Adipocyte (in vitro differentiated cells): ENCODE measurements around the gene STX5.
A peak's percentile ranks its signal among the peaks of the same experiment; 100 is the strongest.
"Not testable (repeated sequence)": the region's sequence is repeated elsewhere in the genome, so short reads cannot be mapped to it uniquely, and the experiment has no call there.

ENCODE experiments used
- DNase-seq: peaks from one replicate; pipeline ENCODE4 v3.0.0-alpha.2; 2015; ENCODE audit warnings: low read depth
- H3K27me3 ChIP-seq: replicated peaks from 2 replicates; pipeline ENCODE4 v1.7.0; 2013; ENCODE audit warnings: mild to moderate bottlenecking, low read length, moderate library complexity; ENCODE audit not compliant: control insufficient read depth, insufficient read depth
- H3K36me3 ChIP-seq: 2 replicates; pipeline ENCODE4 v1.7.0; 2013; ENCODE audit warnings: low read length, mild to moderate bottlenecking, moderate library complexity; ENCODE audit not compliant: control insufficient read depth, insufficient read depth, severe bottlenecking
- H3K4me1 ChIP-seq: 2 replicates; pipeline ENCODE4 v1.7.0; 2013; ENCODE audit warnings: mild to moderate bottlenecking, low read length, moderate library complexity; ENCODE audit not compliant: control insufficient read depth, insufficient read depth
- H3K4me3 ChIP-seq: 2 replicates; pipeline ENCODE4 v1.7.0; 2013; ENCODE audit warnings: mild to moderate bottlenecking, low read length, moderate library complexity
- H3K9ac ChIP-seq: 2 replicates; pipeline ENCODE4 v1.7.0; 2013; ENCODE audit warnings: mild to moderate bottlenecking, low read length, moderate library complexity
- H3K9me3 ChIP-seq: 2 replicates; pipeline ENCODE4 v1.7.0; 2013; ENCODE audit warnings: mild to moderate bottlenecking, low read length, moderate library complexity; ENCODE audit not compliant: control insufficient read depth

Gene STX5

DNA sequence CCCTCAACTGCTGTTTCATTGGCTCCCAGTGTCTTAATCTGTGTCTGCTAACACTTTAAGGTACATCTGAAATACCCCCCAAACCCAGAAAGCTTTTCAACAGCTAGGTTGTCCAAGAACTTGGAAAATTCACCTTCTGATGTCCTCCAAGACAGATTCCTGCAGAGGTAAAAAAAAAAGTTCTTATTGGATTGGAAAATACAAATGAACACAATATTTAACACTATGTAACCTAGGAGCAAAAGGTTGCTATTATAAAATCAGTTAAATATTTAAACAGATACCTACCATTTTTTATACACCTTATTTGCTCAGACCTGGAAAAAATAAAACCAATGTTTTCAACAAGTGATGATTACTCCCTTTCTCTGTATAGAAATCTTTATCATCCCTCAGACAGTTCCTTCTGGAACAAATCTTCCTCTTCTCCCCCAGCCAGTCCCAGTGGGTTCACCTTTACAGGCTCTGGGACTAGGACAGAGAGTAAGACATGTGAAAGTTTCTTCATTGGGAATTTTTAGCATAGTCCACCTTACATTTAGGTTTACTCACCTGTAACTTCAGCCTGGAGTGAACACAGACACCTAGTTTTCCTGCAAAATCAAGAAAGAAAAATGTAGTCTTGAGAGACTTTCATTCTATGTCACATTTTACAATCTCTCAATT, 20.8 kb upstream of the STX5 start:
- DNase-seq = no peak
- H3K4me1 ChIP-seq = peaks cover 27% of the 10 kb centered on the region
- peak overlapping the region; percentile 95 for H3K4me3 ChIP-seq
- H3K36me3 ChIP-seq = peaks cover 37% of the 10 kb centered on the region
- peak overlapping the region; percentile 90 for H3K9ac ChIP-seq
- H3K27me3 ChIP-seq = no peaks in the 10 kb centered on the region
- no peaks in the 10 kb centered on the region for H3K9me3 ChIP-seq

DNA sequence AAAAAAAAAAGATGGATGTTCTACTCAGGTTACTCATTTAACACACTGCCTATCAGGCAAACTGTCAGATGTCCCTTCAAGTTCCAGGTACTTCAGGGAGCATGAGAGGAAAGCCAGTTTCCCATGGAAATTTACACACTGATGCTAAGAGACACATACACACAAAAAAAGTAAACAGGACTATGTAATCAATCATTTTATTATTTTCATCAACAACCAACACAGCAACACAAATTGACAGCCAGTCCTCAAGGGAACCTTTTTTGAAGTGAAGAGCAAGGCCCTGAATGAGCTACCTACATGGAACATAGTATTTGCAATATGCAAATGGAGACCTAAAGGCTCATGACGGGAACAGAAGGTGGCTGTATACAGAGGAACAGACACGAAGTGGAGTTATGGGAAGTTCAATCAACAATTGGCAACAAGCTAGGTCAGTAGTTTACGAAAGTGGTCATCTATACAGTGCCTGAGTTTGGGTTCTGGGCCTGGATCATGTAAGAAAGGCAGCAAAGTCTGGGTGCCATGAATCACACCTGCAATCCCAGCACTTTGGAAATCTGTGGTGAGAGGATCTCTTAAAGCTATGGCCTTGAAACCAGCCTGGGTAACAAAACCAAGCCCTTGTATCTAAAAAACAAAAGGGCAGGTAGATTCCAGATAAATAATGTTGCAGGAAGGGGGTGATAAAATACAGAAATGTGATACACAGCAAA, 20.1 kb upstream of the STX5 start:
- Histone ChIP-seq H3K36me3 (peaks cover 37% of the 10 kb centered on the region), H3K9ac (no peak overlapping the region), H3K9me3 (no peaks in the 10 kb centered on the region), H3K4me3 (no peak overlapping the region), H3K27me3 (no peaks in the 10 kb centered on the region), H3K4me1 (peaks cover 27% of the 10 kb centered on the region)
- no peak for DNase-seq

DNA sequence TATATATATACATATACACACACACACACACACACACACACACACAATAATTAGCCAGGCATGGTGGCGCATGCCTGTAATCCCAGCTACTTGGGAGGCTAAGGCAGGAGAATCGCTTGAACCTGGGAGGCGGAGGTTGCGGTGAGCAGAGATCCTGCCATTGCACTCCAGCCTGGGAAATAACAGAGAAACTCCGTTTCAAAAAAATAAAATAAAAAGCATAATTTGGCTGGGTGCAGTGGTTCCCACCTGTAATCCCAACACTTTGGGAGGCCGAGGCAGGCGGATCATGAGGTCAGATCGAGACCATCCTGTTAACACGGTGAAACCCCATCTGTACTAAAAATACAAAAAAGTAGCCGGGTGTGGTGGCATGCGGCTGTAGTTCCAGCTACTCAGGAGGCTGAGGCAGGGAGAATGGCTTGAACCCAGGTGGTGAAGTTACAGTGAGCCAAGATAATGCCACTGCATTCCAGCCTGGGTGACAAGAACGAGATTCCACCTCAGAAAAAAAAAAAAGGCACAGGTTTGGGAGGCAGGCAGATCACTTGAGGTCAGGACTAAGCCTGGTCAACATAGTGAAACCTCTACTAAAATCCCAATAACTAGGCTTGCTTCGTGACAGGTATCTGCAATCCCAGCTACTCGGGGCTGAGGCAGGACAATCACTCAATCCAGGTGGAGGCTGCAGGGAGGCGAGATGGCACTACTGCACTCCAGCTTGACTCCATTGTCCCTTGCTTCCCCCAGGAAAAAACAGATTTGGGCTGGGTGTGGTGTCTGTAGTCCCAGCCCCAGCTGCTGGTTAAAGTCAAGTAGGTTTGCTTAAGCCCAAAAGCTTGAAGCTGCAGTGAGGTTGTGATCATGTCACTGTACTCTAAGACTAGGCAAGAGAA, 19.3 kb upstream of the STX5 start:
- H3K9ac ChIP-seq = no peak overlapping the region
- H3K9me3 ChIP-seq = no peaks in the 10 kb centered on the region
- peaks cover 22% of the 10 kb centered on the region for H3K4me1 ChIP-seq
- peaks cover 37% of the 10 kb centered on the region for H3K36me3 ChIP-seq
- no peaks in the 10 kb centered on the region for H3K27me3 ChIP-seq
- H3K4me3 ChIP-seq = no peak overlapping the region
- no peak for DNase-seq

DNA sequence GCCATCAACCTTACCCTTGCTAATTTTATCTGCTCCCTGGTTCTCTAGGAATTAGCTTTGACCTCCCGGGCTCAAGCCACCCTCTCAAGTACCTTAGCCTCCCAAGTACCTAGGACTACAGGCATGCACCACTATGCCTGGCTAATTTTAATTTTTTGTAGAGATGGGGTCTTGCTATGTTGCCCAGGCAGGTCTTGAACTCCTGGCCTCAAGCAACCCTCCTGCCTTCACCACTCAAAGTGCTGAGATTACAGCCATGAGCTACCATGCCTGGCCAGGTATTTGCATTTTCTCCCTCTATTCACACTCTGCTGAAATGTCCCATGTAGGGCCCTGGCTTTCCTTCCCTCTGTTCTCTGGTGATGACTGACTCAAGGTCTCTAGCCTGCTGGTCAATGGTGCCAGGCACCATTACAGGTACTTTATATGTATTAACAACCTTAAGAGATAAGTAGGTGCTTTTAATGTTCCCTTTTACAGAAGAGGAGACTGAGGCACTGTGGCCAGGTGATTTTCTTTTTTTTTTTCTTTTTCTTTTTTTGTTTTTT, 16.0 kb upstream of the STX5 start:
- H3K27me3 ChIP-seq = no peaks in the 10 kb centered on the region
- no peak overlapping the region for H3K4me3 ChIP-seq
- H3K4me1 ChIP-seq = peaks cover 2% of the 10 kb centered on the region
- peaks cover 15% of the 10 kb centered on the region for H3K36me3 ChIP-seq
- DNase-seq = no peak
- H3K9ac ChIP-seq = no peak overlapping the region
- no peaks in the 10 kb centered on the region for H3K9me3 ChIP-seq

DNA sequence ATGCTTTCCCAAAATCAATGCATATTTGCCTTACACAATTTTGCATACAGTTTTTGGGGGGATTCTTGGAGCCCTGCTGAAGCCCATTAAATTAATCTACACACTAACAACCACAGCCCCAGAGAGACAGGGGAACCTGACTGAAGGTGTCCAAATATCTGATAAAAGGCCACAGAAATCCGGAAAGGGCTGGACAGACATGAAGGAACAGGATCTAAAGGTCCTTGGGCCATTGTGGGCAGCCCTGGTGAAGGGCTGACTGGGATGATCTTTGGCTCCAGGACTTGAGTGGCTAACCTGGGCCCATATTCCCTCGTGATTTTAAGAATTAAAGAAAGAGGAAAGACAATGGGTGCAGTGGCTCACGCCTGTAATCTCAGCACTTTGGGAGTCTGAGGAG, 14.3 kb upstream of the STX5 start:
- no peak for DNase-seq
- Histone ChIP-seq H3K9ac (no peak overlapping the region), H3K4me1 (peaks cover 8% of the 10 kb centered on the region), H3K27me3 (no peaks in the 10 kb centered on the region), H3K4me3 (no peak overlapping the region), H3K36me3 (no peaks in the 10 kb centered on the region), H3K9me3 (no peaks in the 10 kb centered on the region)

DNA sequence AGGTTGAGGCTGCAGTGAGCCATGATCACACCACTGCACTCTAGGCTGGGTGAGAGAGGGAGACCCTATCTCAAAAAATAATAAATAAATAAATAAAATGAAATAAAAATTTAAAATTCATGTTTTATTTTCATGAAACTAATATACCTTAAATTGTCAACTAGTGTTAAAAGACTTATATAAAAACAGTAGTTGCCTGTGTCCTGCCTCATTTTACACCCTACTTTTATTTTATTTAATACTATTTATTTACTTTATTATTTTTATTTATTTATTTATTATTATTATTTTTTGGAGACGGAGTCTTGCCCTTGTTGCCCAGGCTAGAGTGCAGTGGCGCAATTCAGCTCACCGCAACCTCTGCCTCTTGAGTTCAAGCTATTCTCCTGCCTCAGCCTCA, 12.3 kb upstream of the STX5 start:
- H3K36me3 ChIP-seq = no peaks in the 10 kb centered on the region
- H3K27me3 ChIP-seq = no peaks in the 10 kb centered on the region
- no peak for DNase-seq
- H3K9me3 ChIP-seq = no peaks in the 10 kb centered on the region
- H3K9ac ChIP-seq = no peak overlapping the region
- H3K4me1 ChIP-seq = peaks cover 10% of the 10 kb centered on the region
- H3K4me3 ChIP-seq = no peak overlapping the region

DNA sequence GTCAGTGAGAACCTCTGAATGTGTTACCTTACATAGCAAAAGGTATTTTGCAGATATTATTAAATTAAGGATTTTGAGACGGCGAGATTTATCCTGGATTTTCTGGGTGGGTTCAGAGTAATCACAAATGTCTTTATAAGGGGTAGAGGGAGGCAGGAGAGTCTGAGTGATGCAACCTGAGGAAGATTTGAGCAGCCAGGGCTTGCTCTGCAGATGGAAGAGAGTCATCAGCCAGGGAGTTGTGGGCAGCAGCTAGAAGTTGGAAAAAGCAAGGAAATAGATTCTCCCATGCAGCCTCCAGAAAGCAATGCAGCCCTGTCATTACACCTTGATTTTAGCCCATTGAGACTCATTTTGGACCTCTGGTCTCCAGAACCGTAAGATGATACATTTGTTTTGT, 11.6 kb upstream of the STX5 start:
- Histone ChIP-seq H3K27me3 (no peaks in the 10 kb centered on the region), H3K36me3 (no peaks in the 10 kb centered on the region), H3K9me3 (no peaks in the 10 kb centered on the region), H3K9ac (no peak overlapping the region), H3K4me1 (peaks cover 10% of the 10 kb centered on the region), H3K4me3 (no peak overlapping the region)
- no peak for DNase-seq

DNA sequence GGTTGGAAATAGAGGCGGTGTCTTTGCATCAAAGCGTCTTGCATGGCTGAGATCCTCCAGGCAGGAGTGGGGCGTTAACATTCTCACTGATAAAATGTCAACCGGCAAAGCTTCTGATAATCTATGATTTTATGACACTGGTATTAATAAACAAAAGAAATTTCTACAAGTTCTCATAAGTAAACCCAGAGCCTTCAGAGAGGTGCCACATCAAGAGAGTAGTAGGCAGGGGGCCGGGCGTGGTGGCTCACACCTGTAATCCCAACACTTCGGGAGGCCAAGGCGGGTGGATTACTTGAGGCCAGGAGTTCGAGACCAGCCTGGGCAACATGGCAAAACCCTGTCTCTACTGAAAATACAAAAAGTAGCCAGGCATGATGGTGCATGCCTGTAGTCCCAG, 11.0 kb upstream of the STX5 start:
- H3K4me3 ChIP-seq, DNase-seq, H3K9me3 ChIP-seq: not testable (repeated sequence)

DNA sequence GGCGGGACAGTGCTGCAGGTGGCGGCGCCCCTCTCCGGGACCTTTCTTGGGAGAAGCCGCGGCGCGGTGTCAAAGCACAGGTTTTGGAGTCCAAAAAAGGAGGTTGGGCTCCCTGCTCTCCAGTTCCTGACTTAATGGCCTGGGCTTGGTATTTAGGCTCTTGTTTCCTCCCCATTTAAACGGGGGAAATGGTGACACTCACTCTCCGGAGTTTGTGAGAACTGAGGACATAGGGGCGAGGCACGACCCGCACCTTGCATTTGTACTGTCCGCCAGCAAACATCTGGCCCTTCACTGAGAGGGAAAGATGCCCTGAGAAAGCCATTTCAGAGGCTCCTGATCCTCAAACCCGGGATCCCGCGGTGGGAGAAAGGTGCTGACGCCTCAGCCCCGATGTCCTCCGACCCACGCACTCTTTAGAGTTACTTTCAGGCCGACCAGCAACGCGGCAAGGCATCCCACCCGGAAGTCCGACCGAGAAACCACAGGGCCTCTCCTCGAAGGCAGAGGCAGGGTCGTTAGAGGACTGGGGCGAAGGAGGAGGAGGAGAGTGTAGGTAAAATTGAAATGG, 10.4 kb upstream of the STX5 start:
- Histone ChIP-seq H3K36me3 (peaks cover 4% of the 10 kb centered on the region), H3K9ac (peak overlapping the region; percentile 95), H3K4me3 (peak overlapping the region; percentile 82), H3K27me3 (no peaks in the 10 kb centered on the region), H3K4me1 (peaks cover 15% of the 10 kb centered on the region), H3K9me3 (no peaks in the 10 kb centered on the region)
- DNase-seq = peak; percentile 44

More for the DNA sequence above, 11.0 kb upstream of the STX5 start:
- H3K36me3 ChIP-seq, H3K27me3 ChIP-seq: not testable (repeated sequence)
- H3K4me1 ChIP-seq = peaks cover 10% of the 10 kb centered on the region
- H3K9ac ChIP-seq = peak overlapping the region; percentile 95

DNA sequence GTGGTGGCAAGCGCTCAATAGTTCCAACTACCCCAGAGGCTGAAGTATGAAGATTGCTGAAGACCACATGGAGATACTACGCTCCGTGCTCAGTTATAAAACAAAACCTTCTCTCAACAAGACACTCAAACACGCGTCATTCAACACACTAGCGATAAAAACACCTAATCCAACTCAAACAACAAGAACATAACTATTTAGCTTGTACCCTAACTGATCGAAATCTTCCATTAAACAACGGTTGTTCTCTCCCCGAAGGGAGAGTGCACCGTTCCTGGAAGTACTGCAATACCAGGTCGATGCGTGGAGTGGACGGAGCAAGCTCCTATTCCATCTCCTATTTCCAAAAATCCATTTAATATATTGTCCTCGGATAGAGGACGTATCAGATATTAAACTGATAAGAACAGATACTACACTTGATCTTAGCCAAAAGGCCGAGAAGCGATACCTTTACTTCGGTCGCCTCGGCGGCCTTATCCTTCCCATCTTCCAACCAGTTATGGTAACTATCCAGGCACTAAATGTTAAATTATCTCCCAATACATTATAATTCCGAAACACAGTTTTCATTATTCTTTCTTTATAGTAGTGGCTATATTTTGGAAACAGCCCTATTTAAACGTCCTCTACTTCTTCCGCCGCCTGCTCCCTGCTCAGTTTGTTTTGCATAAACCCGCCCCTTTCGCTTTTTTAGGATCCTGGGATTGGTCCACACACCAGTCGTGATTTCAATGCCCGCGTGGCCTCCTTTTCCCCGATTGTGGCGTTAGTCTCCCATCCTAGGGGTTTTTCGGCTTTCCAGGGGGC, 9.7 kb upstream of the STX5 start:
- Histone ChIP-seq H3K4me1 (peaks cover 15% of the 10 kb centered on the region), H3K9me3 (no peaks in the 10 kb centered on the region), H3K27me3 (no peaks in the 10 kb centered on the region), H3K36me3 (peaks cover 4% of the 10 kb centered on the region), H3K4me3 (peak overlapping the region; percentile 82), H3K9ac (peak overlapping the region; percentile 95)
- DNase-seq = peak; percentile 97
